Measurements from ENCODE around the gene PTPRK. TPM values are rescaled to one million over a fixed set of nuclear protein-coding genes. Genes with fewer than 3 reads are reported as not detected.

The PTPRK gene
- total and polyA plus RNA-seq, 9 of the 15 experiments (the other 6 are each of a cell fraction or from before 2014, with no cell fraction given) = 0.04 to 0.51 TPM; not detected in 7

DNA sequence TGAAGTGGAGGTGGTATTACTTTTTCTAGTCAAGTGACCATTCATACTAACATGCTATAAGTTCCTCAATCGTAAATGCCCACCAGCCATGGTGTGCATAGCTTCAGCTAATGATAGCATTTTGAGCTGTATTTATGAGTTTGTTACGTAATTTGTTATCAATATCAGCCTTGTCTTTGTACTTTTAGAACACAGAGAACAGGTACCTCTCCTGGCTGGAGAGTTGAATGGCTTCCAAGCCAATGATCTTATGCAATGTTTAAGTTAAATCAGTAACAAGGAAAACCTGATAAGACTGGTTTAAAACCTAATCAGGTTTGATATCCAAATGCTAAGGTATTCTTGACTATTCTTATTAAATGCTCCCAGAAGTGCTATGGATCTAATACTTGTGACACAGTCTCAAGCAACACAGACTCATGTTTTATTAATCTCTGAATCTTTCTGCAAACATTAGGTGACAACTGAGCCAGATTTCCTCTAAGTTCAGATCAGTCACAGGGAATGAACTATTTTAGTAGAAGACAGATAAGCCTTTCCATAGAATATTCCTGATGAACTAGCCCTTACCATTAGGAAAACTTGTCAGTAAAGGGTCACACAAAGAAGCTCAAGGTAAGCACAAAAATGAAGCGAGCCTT lies 154.8 kb downstream of the PTPRK start:
- FAIRE-seq = no peak
- no peak overlapping the region for H3K4me3 ChIP-seq
- ChIA-PET POLR2A (no interaction called here), CTCF (ENCODE audit: low intra/inter-chr PET ratio) (no interaction called here)
- H3K9me3 ChIP-seq (replicated peaks; ENCODE audit: control insufficient read depth, insufficient read depth, low read depth, low read length) = no peaks in the 10 kb centered on the region
- no peaks in the 10 kb centered on the region for H3K36me3 ChIP-seq (ENCODE audit: control insufficient read depth, insufficient read depth, low read length)
- no peak for ATAC-seq
- H3K79me2 ChIP-seq (ENCODE audit: control insufficient read depth, insufficient read depth, low read length) = no peaks in the 10 kb centered on the region
- no peaks in the 10 kb centered on the region for H3K4me1 ChIP-seq (replicated peaks in 1 of 2; ENCODE audit: control insufficient read depth in 2 of 2, insufficient read depth in 2 of 2, low read length in 2 of 2)
- H3K4me2 ChIP-seq (ENCODE audit: insufficient read depth, low read length) = no peak overlapping the region
- H3K9ac ChIP-seq (ENCODE audit: insufficient read depth in 1 of 2, low read depth in 2 of 2, low read length in 2 of 2) = no peak overlapping the region
- in situ Hi-C loops (cut with MboI) = no loop called here
- no peak for DNase-seq (ENCODE audit: extremely low read depth in 1 of 4, low spot score in 3 of 4)
- no peak overlapping the region for H3K27ac ChIP-seq (ENCODE audit: extremely low read depth, low read depth, low read length)
- no TSS peak for BruUV-seq (replicated peaks)
- WGBS (ENCODE audit: insufficient coverage, low coverage, missing lambda C conversion rate) = 0% methylated on average over 3 of the region's 3 CpGs
- no peak for TF ChIP-seq DACH1 (IDR thresholded peaks at IDR 0.05; ENCODE audit: partially characterized antibody)
- TF ChIP-seq ZSCAN29 (IDR thresholded peaks at IDR 0.05) = no peak
- TF ChIP-seq NR3C1 (CRISPR knock-in tag; IDR thresholded peaks at IDR 0.05) = no peak
- TF ChIP-seq ZNF165 (CRISPR knock-in tag; IDR thresholded peaks at IDR 0.05; ENCODE audit: borderline replicate concordance) = no peak
- TF ChIP-seq EHMT2 (IDR thresholded peaks at IDR 0.05) = no peak
- TF ChIP-seq GABPA (tag; conservative IDR thresholded peaks at IDR 0.05; ENCODE audit: low read depth) = no peak
- no peak for TF ChIP-seq POU5F1 (IDR thresholded peaks at IDR 0.05; ENCODE audit: borderline replicate concordance, low read depth, low read length, partially characterized antibody)
- TF ChIP-seq CBFB (CRISPR knock-in tag; IDR thresholded peaks at IDR 0.05) = no peak
- TF ChIP-seq NFIX (CRISPR knock-in tag; IDR thresholded peaks at IDR 0.05; ENCODE audit: low read depth) = no peak
- no peak for TF ChIP-seq PTRF (tag; IDR thresholded peaks at IDR 0.05)
- TF ChIP-seq BRD9 (IDR thresholded peaks at IDR 0.05; ENCODE audit: low read depth, partially characterized antibody) = no peak
- TF ChIP-seq CHD7 (IDR thresholded peaks at IDR 0.05; ENCODE audit: low read depth, low read length) = no peak
- TF ChIP-seq GTF2F1 (IDR thresholded peaks at IDR 0.05; ENCODE audit: low read depth, low read length) = no peak
- TF ChIP-seq ZKSCAN1 (IDR thresholded peaks at IDR 0.05; ENCODE audit: low read depth, low read length) = no peak
- no peaks in the 10 kb centered on the region for H4K20me1 ChIP-seq (replicated peaks; ENCODE audit: control insufficient read depth, insufficient read depth, low read length)
- intact Hi-C loops (cut with micrococcal nuclease) = no loop called here
- no peak overlapping the region for H2AFZ ChIP-seq (ENCODE audit: low read depth, low read length)
- H3K27me3 ChIP-seq (ENCODE audit: control insufficient read depth in 2 of 2, insufficient read depth in 2 of 2, low read length in 2 of 2) = no peaks in the 10 kb centered on the region
- no peaks in the 10 kb centered on the region for H3K9me1 ChIP-seq (ENCODE audit: control insufficient read depth, insufficient read depth, low read length)

Data from K562 (cell line).